HepG2 (cell line): ENCODE results near the gene TSC22D4. TPM values are rescaled to one million over a fixed set of nuclear protein-coding genes. Genes with fewer than 3 reads are reported as not detected.
A peak's percentile ranks its signal among the peaks of the same experiment; 100 is the strongest.
"Not testable (repeated sequence)": the region's sequence is repeated elsewhere in the genome, so short reads cannot be mapped to it uniquely, and the experiment has no call there.

Source experiments
- ATAC-seq: fragments of 200-7000 bp; cut with Tn5 transposase; 3 replicates; pipeline ENCODE4 v1.9.1; 2020; ENCODE audit warnings: mild to moderate bottlenecking, moderate library complexity
- BruUV-seq: library from RNA; stranded (reverse); fragments of 400-500 nt; replicated peaks from 2 replicates; lab custom pipeline; 2021; lab: Mats Ljungman, UMichigan
- CTCF ChIA-PET: fragments of 300-600 bp; formaldehyde crosslinking; extraction: SDS; loops from one replicate; lab custom pipeline; 2021; ENCODE audit warnings: low total read pairs, inconsistent platforms, low intra/inter-chr PET ratio; lab: Yijun Ruan, JAX
- POLR2A ChIA-PET: fragments of 350-600 bp; sonication (Branson Sonifier 250); formaldehyde crosslinking; loops from one replicate; lab custom pipeline; 2020; ENCODE audit warnings: antibody characterized with exemption, inconsistent platforms; lab: Yijun Ruan, JAX
- DNase-seq: peaks from one replicate; pipeline ENCODE4 v3.0.0-alpha.2; 2015; ENCODE audit warnings: low spot score
- FAIRE-seq: peaks from 3 replicates; lab custom pipeline; 2011; peaks lifted over from hg19 to GRCh38; lab: Jason Lieb, UNC
- H2AFZ ChIP-seq: one replicate; pipeline ENCODE4 v1.6.1; 2011; ENCODE audit warnings: low read length, inconsistent platforms
- H3K27ac ChIP-seq: fragments of 300-600 bp; 3 replicates; pipeline ENCODE4 v1.8.0; 2011; ENCODE audit warnings: mixed run types, mild to moderate bottlenecking, mixed read lengths, low read length, inconsistent platforms; ENCODE audit not compliant: insufficient read depth; ENCODE audit errors: extremely low read length
- H3K27me3 ChIP-seq, 2 experiments: fragments of 200-600 bp in 1 of 2; 2 replicates in 1 of 2; 3 replicates in 1 of 2; pipeline versions ENCODE4 v1.6.0 to v1.8.0; 2011; ENCODE audit warnings: low read length in 2 of 2, mild to moderate bottlenecking in 2 of 2, moderate library complexity in 2 of 2, inconsistent platforms in 1 of 2; ENCODE audit not compliant: insufficient read depth in 2 of 2, control insufficient read depth in 1 of 2
- H3K36me3 ChIP-seq, 2 experiments: fragments of 200-600 bp in 1 of 2; replicated peaks in 1 of 2; 2 replicates in 1 of 2; 3 replicates in 1 of 2; pipeline versions ENCODE4 v1.5.1 to v1.8.0; 2011; ENCODE audit warnings: low read length in 2 of 2, inconsistent platforms in 1 of 2; ENCODE audit not compliant: insufficient read depth in 2 of 2, control insufficient read depth in 1 of 2
- H3K4me1 ChIP-seq: 2 replicates; pipeline ENCODE4 v1.5.1; 2012; ENCODE audit warnings: low read length, inconsistent platforms; ENCODE audit not compliant: insufficient read depth
- H3K4me2 ChIP-seq: 2 replicates; pipeline ENCODE4 v1.6.0; 2011; ENCODE audit warnings: low read depth, low read length, inconsistent platforms
- H3K4me3 ChIP-seq, 3 experiments: fragments of 200-600 bp in 1 of 3; sonication (generic), shearing (Covaris generic) in 1 of 3; replicated peaks in 1 of 3; 2 replicates each; pipeline ENCODE4 v1.5.1; 2011 to 2016; ENCODE audit warnings: low read length in 3 of 3, inconsistent platforms in 2 of 3, low read depth in 2 of 3, mild to moderate bottlenecking in 2 of 3, control low read depth in 1 of 3, mixed read lengths in 1 of 3; ENCODE audit not compliant: insufficient read depth in 1 of 3
- H3K79me2 ChIP-seq: one replicate; pipeline ENCODE4 v1.6.1; 2011; ENCODE audit warnings: low read length, inconsistent platforms; ENCODE audit not compliant: insufficient read depth
- H3K9ac ChIP-seq: 2 replicates; pipeline ENCODE4 v1.6.0; 2011; ENCODE audit warnings: mild to moderate bottlenecking, low read depth, low read length, inconsistent platforms; ENCODE audit not compliant: insufficient read depth
- H3K9me3 ChIP-seq: 2 replicates; pipeline ENCODE4 v1.5.1; 2012; ENCODE audit warnings: mild to moderate bottlenecking, low read length
- H4K20me1 ChIP-seq: 2 replicates; pipeline ENCODE4 v1.6.0; 2011; ENCODE audit warnings: inconsistent platforms, mild to moderate bottlenecking, low read length, moderate library complexity; ENCODE audit not compliant: insufficient read depth
- ATF4 ChIP-seq, 2 experiments: fragments of 450-650 bp in 1 of 2; sonication (generic) in 1 of 2; formaldehyde crosslinking; IDR thresholded peaks; 2 replicates each; pipeline versions ENCODE4 v1.5.0 to v1.8.0; 2020 to 2022; ENCODE audit warnings: mild to moderate bottlenecking in 1 of 2, missing genetic modification reagents in 1 of 2
- CEBPB ChIP-seq: IDR thresholded peaks from 2 replicates; pipeline ENCODE4 v1.6.1; 2011; ENCODE audit warnings: low read depth, low read length, improper control_type of control experiment, borderline replicate concordance
- CEBPG ChIP-seq: IDR thresholded peaks from 2 replicates; pipeline ENCODE4 v1.6.1; 2016
- HNF4A ChIP-seq: sonication (generic); formaldehyde crosslinking; IDR thresholded peaks from 2 replicates; pipeline ENCODE4 v1.4.0; 2020; ENCODE audit warnings: missing genetic modification reagents
- HNF4G ChIP-seq, 2 experiments: sonication (generic) in 1 of 2; formaldehyde crosslinking in 1 of 2; IDR thresholded peaks; 2 replicates each; pipeline versions ENCODE4 v1.4.0 to v1.6.1; 2011 to 2020; ENCODE audit warnings: borderline replicate concordance in 2 of 2, low read depth in 2 of 2, mild to moderate bottlenecking in 2 of 2, low read length in 1 of 2, missing genetic modification reagents in 1 of 2, moderate library complexity in 1 of 2
- MED1 ChIP-seq: sonication (generic); formaldehyde crosslinking; IDR thresholded peaks from 2 replicates; pipeline ENCODE4 v1.4.0; 2020; ENCODE audit warnings: missing genetic modification reagents
- RARA ChIP-seq: IDR thresholded peaks from 2 replicates; pipeline ENCODE4 v1.6.1; 2016; ENCODE audit warnings: missing genetic modification reagents, missing compliant biosample characterization
- RXRA ChIP-seq: sonication (generic); formaldehyde crosslinking; IDR thresholded peaks from 2 replicates; pipeline ENCODE4 v1.5.1; 2020; ENCODE audit warnings: missing genetic modification reagents
- SOX13 ChIP-seq, 3 experiments: fragments of 450-650 bp in 1 of 3; sonication (generic) in 1 of 3; formaldehyde crosslinking in 1 of 3; IDR thresholded peaks in 2 of 3; conservative IDR thresholded peaks in 1 of 3; 2 replicates each; pipeline versions ENCODE4 v1.5.0 to v1.6.1; 2016 to 2020; ENCODE audit warnings: antibody characterized with exemption in 1 of 3, mild to moderate bottlenecking in 1 of 3, missing compliant biosample characterization in 1 of 3, missing genetic modification reagents in 1 of 3, moderate library complexity in 1 of 3
- SOX5 ChIP-seq: IDR thresholded peaks from 2 replicates; pipeline ENCODE4 v1.6.1; 2016; ENCODE audit warnings: borderline replicate concordance
- SOX6 ChIP-seq, 2 experiments: fragments of 450-650 bp in 1 of 2; sonication (generic) in 1 of 2; formaldehyde crosslinking in 1 of 2; IDR thresholded peaks; 2 replicates each; pipeline versions ENCODE4 v1.4.0 to v1.6.1; 2017 to 2020; ENCODE audit warnings: antibody characterized with exemption in 1 of 2, mild to moderate bottlenecking in 1 of 2, missing genetic modification reagents in 1 of 2
- ZGPAT ChIP-seq: IDR thresholded peaks from 2 replicates; pipeline ENCODE4 v1.6.1; 2016; ENCODE audit warnings: mild to moderate bottlenecking
- ZNF441 ChIP-seq: sonication (generic); formaldehyde crosslinking; IDR thresholded peaks from 2 replicates; pipeline ENCODE4 v1.7.0; 2021; ENCODE audit warnings: missing genetic modification reagents, borderline replicate concordance
- WGBS: methylation state at CpG from one replicate; pipeline ENCODE4 v1.1.6; 2017; ENCODE audit warnings: low lambda C conversion rate; 5-methylcytosine and 5-hydroxymethylcytosine counted together
- in situ Hi-C: cut with HindIII; loops from 2 replicates; pipeline ENCODE4 v1.10.0; 2017; ENCODE audit warnings: low pct_unique_long_range_greater_than_20kb; ENCODE audit not compliant: extremely low pct_ligation_motif_present
- intact Hi-C: fragments of 100-400 bp; cut with micrococcal nuclease; formaldehyde crosslinking; loops from one replicate; pipeline ENCODE4 v1.10.0; 2022; ENCODE audit not compliant: unreplicated experiment
- polyA plus RNA-seq, 8 experiments: library from polyadenylated mRNA; depleted of rRNA in 3 of 8; stranded (reverse) in 7 of 8; unstranded in 1 of 8; fragments of >200 nt; fragmentation: Illumina TruSeq in 4 of 8; extraction: Trizol in 4 of 8; gene quantifications; 2 replicates each; pipeline versions ENCODE4 v1.2.1 to v1.2.3, GENCODE V29; 2011 to 2016; ENCODE audit warnings: low read depth in 4 of 8, missing spikeins in 1 of 8, mixed read lengths in 1 of 8; ENCODE audit not compliant: insufficient read depth in 1 of 8
- total RNA-seq, 5 experiments: library from RNA; depleted of rRNA; stranded (reverse); fragments of >200 nt; fragmentation: Illumina TruSeq; extraction: Trizol; gene quantifications; 2 replicates each; pipeline ENCODE4 v1.2.3, GENCODE V29; 2016; ENCODE audit warnings: low read depth in 1 of 5
- TF ChIP-seq, protein P1 (sequence below): sonication (generic); formaldehyde crosslinking; IDR thresholded peaks from 2 replicates; pipeline ENCODE4 v1.4.0; 2020; ENCODE audit warnings: missing genetic modification reagents, mild to moderate bottlenecking, borderline replicate concordance
- TF ChIP-seq, protein P2 (sequence below): IDR thresholded peaks from 2 replicates; pipeline ENCODE4 v1.6.1; 2012; ENCODE audit warnings: low read depth, low read length, improper control_type of control experiment

The TSC22D4 gene
- total and polyA plus RNA-seq, 2 of the 13 experiments (the other 11 are each of a cell fraction or from before 2014, with no cell fraction given), result 7.7 to 8.7 TPM

DNA sequence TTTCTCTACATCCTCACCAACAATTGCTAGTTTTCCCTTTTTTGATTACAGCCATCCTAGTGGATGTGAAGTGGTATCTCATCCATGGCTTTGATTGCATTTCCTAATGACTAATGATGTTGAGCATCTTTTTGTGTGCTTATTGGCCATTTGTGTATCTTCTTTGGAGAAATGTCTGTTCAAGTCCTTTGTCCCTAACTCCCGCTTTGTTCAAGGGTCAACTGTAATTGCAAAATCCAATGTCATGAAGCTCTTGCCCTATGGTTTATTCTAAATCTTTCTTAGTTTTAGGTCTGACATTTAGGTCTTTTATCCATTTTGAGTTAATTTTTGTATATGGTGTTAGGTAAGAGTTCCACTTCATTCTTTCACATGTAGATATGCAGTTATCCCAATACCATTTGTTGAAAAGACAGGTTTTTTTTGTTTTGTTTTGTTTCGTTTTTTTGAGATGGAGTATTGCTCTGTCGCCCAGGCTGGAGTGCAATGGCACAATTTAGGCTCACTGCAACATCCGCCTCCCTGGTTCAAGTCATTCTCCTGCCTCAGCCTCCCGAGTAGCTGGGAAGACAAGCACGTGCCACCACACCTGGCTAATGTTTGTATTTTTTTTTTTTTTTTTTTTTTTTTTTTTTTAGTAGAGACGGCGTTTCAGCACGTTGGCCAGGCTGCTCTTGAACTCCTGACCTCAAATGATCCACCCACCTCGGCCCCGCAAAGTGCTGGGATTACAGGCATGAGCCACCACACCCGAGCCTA lies 49.3 kb upstream of the TSC22D4 start:
- H3K27ac ChIP-seq; H3K9ac ChIP-seq; H3K36me3 ChIP-seq; H3K79me2 ChIP-seq; CTCF ChIA-PET; in situ Hi-C loops; H4K20me1 ChIP-seq; H3K9me3 ChIP-seq; H3K27me3 ChIP-seq; BruUV-seq; POLR2A ChIA-PET; H2AFZ ChIP-seq; TF ChIP-seq SOX13 (IDR thresholded peaks at IDR 0.05); HNF4G (CRISPR knock-in tag; IDR thresholded peaks at IDR 0.05; ENCODE audit: borderline replicate concordance, low read depth); SOX6 (IDR thresholded peaks at IDR 0.05): not testable (repeated sequence)
- peak; percentile 56 for TF ChIP-seq CEBPG
- TF ChIP-seq CEBPB, result peak; percentile 26; the same call in 1 of the 2 replicates
- TF ChIP-seq SOX13 (CRISPR knock-in tag; conservative IDR thresholded peaks at IDR 0.05 in 1 of 2, IDR thresholded peaks at IDR 0.05 in 1 of 2), result peak in 1 of 2 experiments; percentile 71; a peak in 2 of 4 replicates
- TF ChIP-seq HNF4A (CRISPR knock-in tag), result peak; percentile 61
- TF ChIP-seq MED1, result 0 out of 2 replicates have a peak, but pooled peaks have one; percentile 25
- TF ChIP-seq SOX5 (CRISPR knock-in tag), result peak; percentile 71; the same call in 1 of the 2 replicates
- peak; percentile 38; the same call in 1 of the 2 replicates for TF ChIP-seq RXRA (CRISPR knock-in tag)
- peak; percentile 42; the same call in 1 of the 2 replicates for TF ChIP-seq HNF4G (IDR thresholded peaks at IDR 0.05; ENCODE audit: borderline replicate concordance, low read depth, low read length)
- TF ChIP-seq, protein P1, sequence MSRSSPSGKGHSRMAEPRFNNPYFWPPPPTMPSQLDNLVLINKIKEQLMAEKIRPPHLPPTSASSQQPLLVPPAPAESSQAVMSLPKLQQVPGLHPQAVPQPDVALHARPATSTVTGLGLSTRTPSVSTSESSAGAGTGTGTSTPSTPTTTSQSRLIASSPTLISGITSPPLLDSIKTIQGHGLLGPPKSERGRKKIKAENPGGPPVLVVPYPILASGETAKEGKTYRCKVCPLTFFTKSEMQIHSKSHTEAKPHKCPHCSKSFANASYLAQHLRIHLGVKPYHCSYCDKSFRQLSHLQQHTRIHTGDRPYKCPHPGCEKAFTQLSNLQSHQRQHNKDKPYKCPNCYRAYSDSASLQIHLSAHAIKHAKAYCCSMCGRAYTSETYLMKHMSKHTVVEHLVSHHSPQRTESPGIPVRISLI (CRISPR knock-in tag), result peak; percentile 63; the same call in 1 of the 2 replicates
- TF ChIP-seq ZNF441 (CRISPR knock-in tag), result 0 out of 2 replicates have a peak, but pooled peaks have one; percentile 33
- 0 out of 4 replicates have a peak, but pooled peaks of 1 of the 2 experiments have one; percentile 20 for TF ChIP-seq ATF4 (CRISPR knock-in tag; IDR thresholded peaks at IDR 0.05)
- TF ChIP-seq, protein P2, sequence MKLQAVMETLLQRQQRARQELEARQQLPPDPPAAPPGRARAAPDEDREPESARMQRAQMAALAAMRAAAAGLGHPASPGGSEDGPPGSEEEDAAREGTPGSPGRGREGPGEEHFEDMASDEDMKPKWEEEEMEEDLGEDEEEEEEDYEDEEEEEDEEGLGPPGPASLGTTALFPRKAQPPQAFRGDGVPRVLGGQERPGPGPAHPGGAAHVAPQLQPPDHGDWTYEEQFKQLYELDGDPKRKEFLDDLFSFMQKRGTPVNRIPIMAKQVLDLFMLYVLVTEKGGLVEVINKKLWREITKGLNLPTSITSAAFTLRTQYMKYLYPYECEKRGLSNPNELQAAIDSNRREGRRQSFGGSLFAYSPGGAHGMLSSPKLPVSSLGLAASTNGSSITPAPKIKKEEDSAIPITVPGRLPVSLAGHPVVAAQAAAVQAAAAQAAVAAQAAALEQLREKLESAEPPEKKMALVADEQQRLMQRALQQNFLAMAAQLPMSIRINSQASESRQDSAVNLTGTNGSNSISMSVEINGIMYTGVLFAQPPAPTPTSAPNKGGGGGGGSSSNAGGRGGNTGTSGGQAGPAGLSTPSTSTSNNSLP, result 0 out of 2 replicates have a peak, but pooled peaks have one; percentile 15
- TF ChIP-seq RARA (CRISPR knock-in tag), result 0 out of 2 replicates have a peak, but pooled peaks have one; percentile 37
- 0 out of 2 replicates have a peak, but pooled peaks have one; percentile 39 for TF ChIP-seq ZGPAT (CRISPR knock-in tag)
- TF ChIP-seq SOX6 (CRISPR knock-in tag; IDR thresholded peaks at IDR 0.05), result peak; percentile 78
- 4% methylated on average over 12 of the region's 12 CpGs for WGBS
- ATAC-seq (peak; percentile 35; the same call in 2 of the 3 replicates), FAIRE-seq (peak; percentile 28), DNase-seq (peak; percentile 60)
- intact Hi-C loops, result loop anchor here (1.0 kb wide), 1 partner anchor 19 kb away; no protein-coding TSS in a partner anchor
- H3K4me1 ChIP-seq, result peaks cover 31% of the 10 kb centered on the region
- H3K4me2 ChIP-seq, result peak overlapping the region; percentile 21
- 0 out of 6 replicates have a peak overlapping the region, but pooled peaks of 1 of the 3 experiments have one; percentile 4 for H3K4me3 ChIP-seq
